GM23338 (cell line): ENCODE measurements around the gene ING4. TPM values are rescaled to one million over a fixed set of nuclear protein-coding genes. Genes with fewer than 3 reads are reported as not detected.

Experiments used
- ATAC-seq: fragments of 200-7000 bp; cut with Tn5 transposase; 3 replicates; pipeline ENCODE4 v1.9.1; 2020
- DNase-seq: peaks from one replicate; pipeline ENCODE4 v3.0.0-alpha.2; 2015; ENCODE audit warnings: low spot score
- H2AFZ ChIP-seq: fragments of 200-600 bp; sonication (generic); 2 replicates; pipeline ENCODE4 v1.8.0; 2016; ENCODE audit warnings: antibody characterized with exemption, mild to moderate bottlenecking, moderate library complexity
- H3F3A ChIP-seq: fragments of 200-600 bp; sonication (generic); replicated peaks from 2 replicates; pipeline ENCODE4 v1.8.0; 2017; ENCODE audit warnings: antibody characterized with exemption, mixed run types, low read depth
- H3K27ac ChIP-seq: fragments of 200-600 bp; sonication (generic); 2 replicates; pipeline ENCODE4 v1.6.1; 2016; ENCODE audit warnings: low read depth
- H3K27me3 ChIP-seq: fragments of 200-600 bp; sonication (generic); 2 replicates; pipeline ENCODE4 v1.8.0; 2016; ENCODE audit warnings: mild to moderate bottlenecking, mixed run types, moderate library complexity; ENCODE audit not compliant: insufficient read depth
- H3K36me3 ChIP-seq: fragments of 200-600 bp; sonication (generic); 2 replicates; pipeline ENCODE4 v1.8.0; 2016; ENCODE audit warnings: mild to moderate bottlenecking; ENCODE audit not compliant: insufficient read depth
- H3K4me1 ChIP-seq: fragments of 200-600 bp; sonication (generic); 2 replicates; pipeline ENCODE4 v1.8.0; 2016; ENCODE audit warnings: mild to moderate bottlenecking, moderate library complexity; ENCODE audit not compliant: insufficient read depth
- H3K4me2 ChIP-seq: fragments of 200-600 bp; sonication (generic); 2 replicates; pipeline ENCODE4 v1.7.1; 2017; ENCODE audit warnings: mixed run types
- H3K4me3 ChIP-seq: fragments of 200-600 bp; sonication (generic); 2 replicates; pipeline ENCODE4 v1.6.1; 2016; ENCODE audit warnings: mixed run types
- H3K79me2 ChIP-seq: fragments of 200-600 bp; sonication (generic); replicated peaks from 2 replicates; pipeline ENCODE4 v1.8.0; 2017; ENCODE audit warnings: mild to moderate bottlenecking; ENCODE audit not compliant: insufficient read depth
- H3K9me2 ChIP-seq: fragments of 200-600 bp; sonication (generic); 2 replicates; pipeline ENCODE4 v1.8.0; 2017; ENCODE audit not compliant: insufficient read depth
- H4K20me1 ChIP-seq: fragments of 200-600 bp; sonication (generic); replicated peaks from 2 replicates; pipeline ENCODE4 v1.8.0; 2017; ENCODE audit warnings: mild to moderate bottlenecking; ENCODE audit not compliant: insufficient read depth
- H3K27ac Mint-ChIP-seq: 2 replicates; pipeline ENCODE4 v1.8.0; 2020; ENCODE audit warnings: inconsistent platforms, mild to moderate bottlenecking, moderate library complexity, mixed read lengths
- H3K27me3 Mint-ChIP-seq: 3 replicates; pipeline ENCODE4 v1.8.0; 2022; ENCODE audit warnings: low read depth, mild to moderate bottlenecking, moderate library complexity, mixed read lengths, inconsistent platforms; ENCODE audit not compliant: insufficient read depth, poor library complexity
- H3K36me3 Mint-ChIP-seq: 3 replicates; pipeline ENCODE4 v1.8.0; 2021; ENCODE audit warnings: low read depth, mild to moderate bottlenecking, inconsistent platforms, moderate library complexity, mixed read lengths
- H3K4me1 Mint-ChIP-seq: 3 replicates; pipeline ENCODE4 v1.8.0; 2020; ENCODE audit warnings: mild to moderate bottlenecking, inconsistent platforms, mixed read lengths
- H3K4me3 Mint-ChIP-seq: 3 replicates; pipeline ENCODE4 v1.8.0; 2021; ENCODE audit warnings: moderate library complexity, mild to moderate bottlenecking, inconsistent platforms, mixed read lengths
- H3K9me3 Mint-ChIP-seq: 3 replicates; pipeline ENCODE4 v1.8.0; 2020; ENCODE audit warnings: moderate library complexity, mild to moderate bottlenecking, inconsistent platforms, mixed read lengths
- CTCF ChIP-seq, 2 experiments: fragments of 200-600 bp in 1 of 2; sonication (generic) in 1 of 2; conservative IDR thresholded peaks; 2 replicates each; pipeline versions ENCODE4 v1.5.1 to v1.6.1; 2016 to 2017; ENCODE audit warnings: antibody characterized with exemption in 2 of 2, low read depth in 2 of 2, mild to moderate bottlenecking in 2 of 2, moderate library complexity in 1 of 2
- ETS1 ChIP-seq: IDR thresholded peaks from 2 replicates; pipeline ENCODE4 v1.6.1; 2016; ENCODE audit warnings: antibody characterized with exemption
- EZH2 ChIP-seq: fragments of 200-600 bp; sonication (generic); IDR thresholded peaks from one replicate; pipeline ENCODE4 v1.8.0; 2017; ENCODE audit warnings: antibody characterized with exemption, mild to moderate bottlenecking, low read depth; ENCODE audit not compliant: unreplicated experiment
- EZH2phosphoT487 ChIP-seq: fragments of 200-600 bp; sonication (generic); IDR thresholded peaks from one replicate; pipeline ENCODE4 v1.8.1; 2018; ENCODE audit warnings: antibody characterized with exemption; ENCODE audit not compliant: unreplicated experiment
- JUNB ChIP-seq: IDR thresholded peaks from one replicate; pipeline ENCODE4 v1.6.1; 2016; ENCODE audit warnings: antibody characterized with exemption; ENCODE audit not compliant: unreplicated experiment
- POLR2AphosphoS5 ChIP-seq: IDR thresholded peaks from 2 replicates; pipeline ENCODE4 v1.6.1; 2016; ENCODE audit warnings: antibody characterized with exemption, low read depth
- STAT1 ChIP-seq: IDR thresholded peaks from one replicate; pipeline ENCODE4 v1.6.1; 2016; ENCODE audit warnings: antibody characterized with exemption; ENCODE audit not compliant: unreplicated experiment
- ZNF331 ChIP-seq: fragments of 250-450 bp; sonication (Bioruptor Pico); IDR thresholded peaks from 2 replicates; pipeline ENCODE4 v1.5.0; 2020; ENCODE audit warnings: low read depth, mild to moderate bottlenecking, moderate library complexity
- polyA plus RNA-seq: library from polyadenylated mRNA; unstranded; fragments of >200 nt; fragmentation: Nextera tagmentation; extraction: Ambion mirVana; gene quantifications from 2 replicates; pipeline ENCODE4 v1.2.1, GENCODE V29; 2016
- total RNA-seq: library from RNA; depleted of rRNA; stranded (reverse); fragments of >200 nt; shearing (Covaris generic); gene quantifications from 2 replicates; pipeline ENCODE4 v1.2.3, GENCODE V29; 2014

ING4 gene
- total and polyA plus RNA-seq, 2 experiments from 2014 or later, result 22.0 to 29.6 TPM

GRCh38 chr12:6650832-6651231 lies 12.1 kb downstream of the ING4 start:
- Mint-ChIP-seq H3K4me3 (no peak overlapping the region), H3K9me3 (no peaks in the 10 kb centered on the region), H3K4me1 (no peaks in the 10 kb centered on the region), H3K27ac (no peak overlapping the region), H3K27me3 (no peaks in the 10 kb centered on the region), H3K36me3 (peaks cover 33% of the 10 kb centered on the region)
- TF ChIP-seq CTCF (conservative IDR thresholded peaks at IDR 0.05; ENCODE audit: low read depth in 2 of 2), result no peak
- TF ChIP-seq ETS1, result no peak
- TF ChIP-seq EZH2, result no peak
- no peak for TF ChIP-seq POLR2AphosphoS5
- no peak for TF ChIP-seq ZNF331 (CRISPR knock-in tag)
- no peak for TF ChIP-seq EZH2phosphoT487
- no peak for TF ChIP-seq STAT1
- peaks cover 15% of the 10 kb centered on the region; the same call in 1 of the 2 replicates for H3F3A ChIP-seq
- no peak overlapping the region for H3K27ac ChIP-seq
- peaks cover 11% of the 10 kb centered on the region for H3K27me3 ChIP-seq
- H3K4me2 ChIP-seq, result no peak overlapping the region
- no peaks in the 10 kb centered on the region for H3K79me2 ChIP-seq
- H3K36me3 ChIP-seq, result peaks cover 10% of the 10 kb centered on the region
- H2AFZ ChIP-seq, result no peak overlapping the region
- no peaks in the 10 kb centered on the region for H3K4me1 ChIP-seq
- peaks cover 7% of the 10 kb centered on the region; the same call in 1 of the 2 replicates for H4K20me1 ChIP-seq
- no peak for DNase-seq
- no peaks in the 10 kb centered on the region for H3K9me2 ChIP-seq
- no peak overlapping the region for H3K4me3 ChIP-seq
- no peak for ATAC-seq

- peak; percentile 89 for DNase-seq
- H3K9me3 Mint-ChIP-seq, result no peaks in the 10 kb centered on the region
- Histone ChIP-seq H3K27me3 (peaks cover 20% of the 10 kb centered on the region), H3K4me2 (peak within 1 kb of the TSS; percentile 93), H3F3A (peaks cover 9% of the 10 kb centered on the region; the same call in 1 of the 2 replicates), H4K20me1 (0 out of 2 replicates have a peak, but pooled peaks cover 2% of the 10 kb centered on the region), H3K4me1 (peaks cover 10% of the 10 kb centered on the region; the same call in 1 of the 2 replicates), H3K79me2 (no peaks in the 10 kb centered on the region), H2AFZ (peak within 1 kb of the TSS; percentile 95), H3K9me2 (no peaks in the 10 kb centered on the region), H3K27ac (no peak within 1 kb of the TSS), H3K36me3 (0 out of 2 replicates have a peak, but pooled peaks cover 4% of the 10 kb centered on the region), H3K4me3 (peak within 1 kb of the TSS; percentile 87)
- peak; percentile 96 for ATAC-seq
- peak within 1 kb of the TSS; percentile 85 for H3K4me3 Mint-ChIP-seq
- peaks cover 18% of the 10 kb centered on the region; the same call in 2 of the 3 replicates for H3K36me3 Mint-ChIP-seq
- H3K4me1 Mint-ChIP-seq, result peaks cover 9% of the 10 kb centered on the region
- H3K27me3 Mint-ChIP-seq, result peaks cover 3% of the 10 kb centered on the region
- no peak within 1 kb of the TSS for H3K27ac Mint-ChIP-seq
- TF ChIP-seq ETS1 (no peak), STAT1 (no peak), JUNB (no peak), CTCF (conservative IDR thresholded peaks at IDR 0.05; ENCODE audit: low read depth in 2 of 2) (no peak)
Observed at GRCh38 chr12:6647083-6647604, 15.8 kb downstream of the ING4 start, which contains the start of gene ACRBP. TSS of gene ACRBP (minus strand) at chr12:6647432. CDS start at chr12:6647366, 66 bp downstream.
